Measurements from ENCODE around the gene SCARF1.
A peak's percentile ranks its signal among the peaks of the same experiment; 100 is the strongest.

Gene SCARF1

GRCh38 chr17:1634841-1635650 lies 10.5 kb downstream of the SCARF1 start:
- Histone ChIP-seq H3K4me1 (ENCODE audit: control insufficient read depth, insufficient read depth, low read length) (no peaks in the 10 kb centered on the region), H3K27ac (ENCODE audit: low read depth, low read length) (no peak overlapping the region), H3K9ac (ENCODE audit: low read length) (no peak overlapping the region), H3K4me3 (ENCODE audit: low read length) (no peak overlapping the region), H3K27me3 (ENCODE audit: control insufficient read depth, insufficient read depth, low read length) (no peaks in the 10 kb centered on the region), H3K36me3 (ENCODE audit: control insufficient read depth, insufficient read depth, low read length) (no peaks in the 10 kb centered on the region)

- Histone ChIP-seq H3K4me3 (ENCODE audit: low read length) (no peak overlapping the region), H3K9ac (ENCODE audit: low read length) (no peak overlapping the region), H3K4me1 (ENCODE audit: control insufficient read depth, insufficient read depth, low read length) (no peaks in the 10 kb centered on the region), H3K36me3 (ENCODE audit: control insufficient read depth, insufficient read depth, low read length) (peaks cover under 1% of the 10 kb centered on the region), H3K27me3 (ENCODE audit: control insufficient read depth, insufficient read depth, low read length) (no peaks in the 10 kb centered on the region), H3K27ac (ENCODE audit: low read depth, low read length) (no peak overlapping the region)
Observed at GRCh38 chr17:1630662-1631061, 14.9 kb downstream of the SCARF1 start.

- Histone ChIP-seq H3K36me3 (ENCODE audit: control insufficient read depth, insufficient read depth, low read length) (peaks cover 3% of the 10 kb centered on the region), H3K9ac (ENCODE audit: low read length) (peak overlapping the region; percentile 51), H3K27ac (ENCODE audit: low read depth, low read length) (peak overlapping the region; percentile 92), H3K4me1 (ENCODE audit: control insufficient read depth, insufficient read depth, low read length) (no peaks in the 10 kb centered on the region), H3K4me3 (ENCODE audit: low read length) (peak overlapping the region; percentile 86), H3K27me3 (ENCODE audit: control insufficient read depth, insufficient read depth, low read length) (no peaks in the 10 kb centered on the region)
Observed at GRCh38 chr17:1629504-1630310, 15.8 kb downstream of the SCARF1 start.

- Histone ChIP-seq H3K4me1 (ENCODE audit: control insufficient read depth, insufficient read depth, low read length) (no peaks in the 10 kb centered on the region), H3K36me3 (ENCODE audit: control insufficient read depth, insufficient read depth, low read length) (peaks cover 3% of the 10 kb centered on the region), H3K4me3 (ENCODE audit: low read length) (peak overlapping the region; percentile 86), H3K27me3 (ENCODE audit: control insufficient read depth, insufficient read depth, low read length) (no peaks in the 10 kb centered on the region), H3K27ac (ENCODE audit: low read depth, low read length) (peak overlapping the region; percentile 92), H3K9ac (ENCODE audit: low read length) (peak overlapping the region; percentile 51)
Observed at GRCh38 chr17:1628856-1629503, 16.6 kb downstream of the SCARF1 start.

- Histone ChIP-seq H3K36me3 (ENCODE audit: control insufficient read depth, insufficient read depth, low read length) (peaks cover 3% of the 10 kb centered on the region), H3K4me1 (ENCODE audit: control insufficient read depth, insufficient read depth, low read length) (no peaks in the 10 kb centered on the region), H3K9ac (ENCODE audit: low read length) (peak within 1 kb of the TSS; percentile 51), H3K4me3 (ENCODE audit: low read length) (peak within 1 kb of the TSS; percentile 86), H3K27me3 (ENCODE audit: control insufficient read depth, insufficient read depth, low read length) (no peaks in the 10 kb centered on the region), H3K27ac (ENCODE audit: low read depth, low read length) (peak within 1 kb of the TSS; percentile 92)
Observed at GRCh38 chr17:1627982-1628855, 17.3 kb downstream of the SCARF1 start, which contains the start of gene SLC43A2. SLC43A2 (minus strand) TSS chr17:1628834; CDS start chr17:1627874, 960 bp downstream.

- Histone ChIP-seq H3K27ac (ENCODE audit: low read depth, low read length) (peak overlapping the region; percentile 31), H3K27me3 (ENCODE audit: control insufficient read depth, insufficient read depth, low read length) (no peaks in the 10 kb centered on the region), H3K4me1 (ENCODE audit: control insufficient read depth, insufficient read depth, low read length) (no peaks in the 10 kb centered on the region), H3K4me3 (ENCODE audit: low read length) (peak overlapping the region; percentile 86), H3K36me3 (ENCODE audit: control insufficient read depth, insufficient read depth, low read length) (peaks cover 3% of the 10 kb centered on the region), H3K9ac (ENCODE audit: low read length) (peak overlapping the region; percentile 51)
Observed at GRCh38 chr17:1627182-1627981, 18.1 kb downstream of the SCARF1 start.

- no peak overlapping the region for H3K9ac ChIP-seq (ENCODE audit: low read length)
- no peak overlapping the region for H3K4me3 ChIP-seq (ENCODE audit: low read length)
- H3K27ac ChIP-seq (ENCODE audit: low read depth, low read length): no peak overlapping the region
- peaks cover 3% of the 10 kb centered on the region for H3K36me3 ChIP-seq (ENCODE audit: control insufficient read depth, insufficient read depth, low read length)
- no peaks in the 10 kb centered on the region for H3K4me1 ChIP-seq (ENCODE audit: control insufficient read depth, insufficient read depth, low read length)
- no peaks in the 10 kb centered on the region for H3K27me3 ChIP-seq (ENCODE audit: control insufficient read depth, insufficient read depth, low read length)
Observed at GRCh38 chr17:1626333-1626732, 19.2 kb downstream of the SCARF1 start.

GRCh38 chr17:1625581-1625980 lies 20.0 kb downstream of the SCARF1 start:
- H3K27ac ChIP-seq (ENCODE audit: low read depth, low read length): no peak overlapping the region
- peaks cover 3% of the 10 kb centered on the region for H3K36me3 ChIP-seq (ENCODE audit: control insufficient read depth, insufficient read depth, low read length)
- H3K4me3 ChIP-seq (ENCODE audit: low read length): no peak overlapping the region
- H3K4me1 ChIP-seq (ENCODE audit: control insufficient read depth, insufficient read depth, low read length): no peaks in the 10 kb centered on the region
- no peaks in the 10 kb centered on the region for H3K27me3 ChIP-seq (ENCODE audit: control insufficient read depth, insufficient read depth, low read length)
- no peak overlapping the region for H3K9ac ChIP-seq (ENCODE audit: low read length)

- no peaks in the 10 kb centered on the region for H3K27me3 ChIP-seq (ENCODE audit: control insufficient read depth, insufficient read depth, low read length)
- no peaks in the 10 kb centered on the region for H3K4me1 ChIP-seq (ENCODE audit: control insufficient read depth, insufficient read depth, low read length)
- H3K4me3 ChIP-seq (ENCODE audit: low read length): no peak overlapping the region
- H3K36me3 ChIP-seq (ENCODE audit: control insufficient read depth, insufficient read depth, low read length): peaks cover 3% of the 10 kb centered on the region
- H3K9ac ChIP-seq (ENCODE audit: low read length): no peak overlapping the region
- no peak overlapping the region for H3K27ac ChIP-seq (ENCODE audit: low read depth, low read length)
Observed at GRCh38 chr17:1625053-1625452, 20.5 kb downstream of the SCARF1 start.

GRCh38 chr17:1624650-1625049 lies 20.9 kb downstream of the SCARF1 start:
- Histone ChIP-seq H3K36me3 (ENCODE audit: control insufficient read depth, insufficient read depth, low read length) (peaks cover 3% of the 10 kb centered on the region), H3K4me1 (ENCODE audit: control insufficient read depth, insufficient read depth, low read length) (no peaks in the 10 kb centered on the region), H3K27ac (ENCODE audit: low read depth, low read length) (no peak overlapping the region), H3K4me3 (ENCODE audit: low read length) (no peak overlapping the region), H3K27me3 (ENCODE audit: control insufficient read depth, insufficient read depth, low read length) (no peaks in the 10 kb centered on the region), H3K9ac (ENCODE audit: low read length) (no peak overlapping the region)

GRCh38 chr17:1623057-1623630 lies 22.4 kb downstream of the SCARF1 start:
- Histone ChIP-seq H3K4me1 (ENCODE audit: control insufficient read depth, insufficient read depth, low read length) (no peaks in the 10 kb centered on the region), H3K9ac (ENCODE audit: low read length) (no peak overlapping the region)

More at GRCh38 chr17:1623057-1623630, 22.4 kb downstream of the SCARF1 start:
- H3K36me3 ChIP-seq (ENCODE audit: control insufficient read depth, insufficient read depth, low read length): peaks cover 3% of the 10 kb centered on the region
- H3K27ac ChIP-seq (ENCODE audit: low read depth, low read length): no peak overlapping the region
- H3K27me3 ChIP-seq (ENCODE audit: control insufficient read depth, insufficient read depth, low read length): no peaks in the 10 kb centered on the region
- no peak overlapping the region for H3K4me3 ChIP-seq (ENCODE audit: low read length)
